H9 (cell line): Measurements from ENCODE around the gene MAPK12. TPM values are rescaled to one million over a fixed set of nuclear protein-coding genes. Genes with fewer than 3 reads are reported as not detected.

Experiments
- DNase-seq: peaks from one replicate; pipeline ENCODE4 v3.0.0-alpha.2; 2017
- H2AFZ ChIP-seq: one replicate; pipeline ENCODE4 v1.6.1; 2013; ENCODE audit warnings: mild to moderate bottlenecking, low read length, control low read depth, moderate library complexity
- H2AK5ac ChIP-seq: 2 replicates; pipeline ENCODE4 v1.6.1; 2013; ENCODE audit warnings: low read length, control low read depth, mixed read lengths; ENCODE audit not compliant: insufficient read length
- H2BK120ac ChIP-seq: one replicate; pipeline ENCODE4 v1.6.1; 2013; ENCODE audit warnings: low read depth, mild to moderate bottlenecking, low read length, control low read depth, inconsistent platforms; ENCODE audit not compliant: poor library complexity, severe bottlenecking
- H2BK12ac ChIP-seq: 2 replicates; pipeline ENCODE4 v1.6.1; 2013; ENCODE audit warnings: low read length, control low read depth, mixed read lengths, low read depth; ENCODE audit not compliant: insufficient read length
- H2BK15ac ChIP-seq: 2 replicates; pipeline ENCODE4 v1.6.1; 2013; ENCODE audit warnings: low read depth, low read length, control low read depth
- H2BK20ac ChIP-seq: one replicate; pipeline ENCODE4 v1.6.1; 2013; ENCODE audit warnings: low read depth, mild to moderate bottlenecking, low read length, control low read depth, inconsistent platforms; ENCODE audit not compliant: poor library complexity, severe bottlenecking
- H2BK5ac ChIP-seq: 2 replicates; pipeline ENCODE4 v1.6.1; 2013; ENCODE audit warnings: low read length, control low read depth, mixed read lengths; ENCODE audit not compliant: insufficient read length
- H3K14ac ChIP-seq: 2 replicates; pipeline ENCODE4 v1.6.1; 2013; ENCODE audit warnings: low read length, control low read depth; ENCODE audit not compliant: insufficient read depth
- H3K18ac ChIP-seq: 2 replicates; pipeline ENCODE4 v1.6.1; 2013; ENCODE audit warnings: low read depth, mild to moderate bottlenecking, mixed read lengths, low read length, control low read depth; ENCODE audit not compliant: insufficient read length
- H3K23ac ChIP-seq: 2 replicates; pipeline ENCODE4 v1.6.1; 2013; ENCODE audit warnings: low read length, control low read depth, mixed read lengths, low read depth; ENCODE audit not compliant: insufficient read length
- H3K23me2 ChIP-seq: 2 replicates; pipeline ENCODE4 v1.6.1; 2013; ENCODE audit warnings: low read depth, mild to moderate bottlenecking, mixed read lengths, low read length, control low read depth; ENCODE audit not compliant: insufficient read length, poor library complexity, severe bottlenecking
- H3K27ac ChIP-seq: 2 replicates; pipeline ENCODE4 v1.5.1; 2013; ENCODE audit warnings: low read length, control low read depth, mixed read lengths, low read depth; ENCODE audit not compliant: insufficient read length
- H3K27me3 ChIP-seq: 2 replicates; pipeline ENCODE4 v1.6.1; 2013; ENCODE audit warnings: low read length, control low read depth, inconsistent platforms; ENCODE audit not compliant: insufficient read depth
- H3K4ac ChIP-seq: 2 replicates; pipeline ENCODE4 v1.6.1; 2013; ENCODE audit warnings: low read depth, mild to moderate bottlenecking, control low read depth, inconsistent platforms, low read length, moderate library complexity
- H3K4me1 ChIP-seq: 2 replicates; pipeline ENCODE4 v1.6.1; 2013; ENCODE audit warnings: low read length, control low read depth, inconsistent platforms; ENCODE audit not compliant: insufficient read depth
- H3K4me2 ChIP-seq: 2 replicates; pipeline ENCODE4 v1.6.1; 2013; ENCODE audit warnings: low read length, control low read depth, mixed read lengths; ENCODE audit not compliant: insufficient read length, insufficient read depth
- H3K56ac ChIP-seq: 2 replicates; pipeline ENCODE4 v1.6.1; 2013; ENCODE audit warnings: low read depth, mild to moderate bottlenecking, mixed read lengths, low read length, control low read depth; ENCODE audit not compliant: insufficient read length
- H3K79me1 ChIP-seq: 2 replicates; pipeline ENCODE4 v1.6.1; 2013; ENCODE audit warnings: low read depth, mild to moderate bottlenecking, moderate library complexity, low read length, control low read depth, inconsistent platforms; ENCODE audit not compliant: insufficient read depth, poor library complexity, severe bottlenecking
- H3K79me2 ChIP-seq: 2 replicates; pipeline ENCODE4 v1.6.1; 2013; ENCODE audit warnings: low read length, control low read depth, inconsistent platforms; ENCODE audit not compliant: insufficient read depth
- H3K9ac ChIP-seq: 2 replicates; pipeline ENCODE4 v1.6.1; 2013; ENCODE audit warnings: low read length, control low read depth, mixed read lengths; ENCODE audit not compliant: insufficient read length; ENCODE audit errors: extremely low read depth
- H3K9me3 ChIP-seq: one replicate; pipeline ENCODE4 v1.6.1; 2013; ENCODE audit warnings: low read depth, low read length, inconsistent platforms; ENCODE audit not compliant: control insufficient read depth
- H3T11ph ChIP-seq: one replicate; pipeline ENCODE4 v1.6.1; 2013; ENCODE audit warnings: mild to moderate bottlenecking, low read length, control low read depth, inconsistent platforms
- H4K20me1 ChIP-seq: one replicate; pipeline ENCODE4 v1.6.1; 2013; ENCODE audit not compliant: control insufficient read depth, insufficient read length, insufficient read depth
- H4K5ac ChIP-seq: 2 replicates; pipeline ENCODE4 v1.6.1; 2013; ENCODE audit warnings: low read depth, mild to moderate bottlenecking, mixed read lengths, low read length, control low read depth; ENCODE audit not compliant: insufficient read length
- H4K8ac ChIP-seq: replicated peaks from 2 replicates; pipeline ENCODE4 v1.6.1; 2013; ENCODE audit warnings: low read length, control low read depth, mixed read lengths, low read depth; ENCODE audit not compliant: insufficient read length
- H4K91ac ChIP-seq: 2 replicates; pipeline ENCODE4 v1.6.1; 2013; ENCODE audit warnings: low read depth, mild to moderate bottlenecking, moderate library complexity, mixed read lengths, low read length, control low read depth; ENCODE audit not compliant: insufficient read length
- H3K27ac Mint-ChIP-seq, 3 experiments: 2 replicates in 2 of 3; 3 replicates in 1 of 3; pipeline ENCODE4 v1.8.0; 2020 to 2021; ENCODE audit warnings: mixed read lengths in 3 of 3, mild to moderate bottlenecking in 1 of 3, moderate library complexity in 1 of 3
- H3K27me3 Mint-ChIP-seq: 2 replicates; pipeline ENCODE4 v1.8.0; 2021; ENCODE audit warnings: low read depth, mild to moderate bottlenecking, moderate library complexity, mixed read lengths
- H3K36me3 Mint-ChIP-seq, 3 experiments: 2 replicates in 2 of 3; 3 replicates in 1 of 3; pipeline ENCODE4 v1.8.0; 2020 to 2021; ENCODE audit warnings: low read depth in 3 of 3, mixed read lengths in 3 of 3; ENCODE audit not compliant: insufficient read depth in 1 of 3
- H3K4me1 Mint-ChIP-seq, 2 experiments: 2 replicates each; pipeline ENCODE4 v1.8.0; 2020; ENCODE audit warnings: mixed read lengths in 2 of 2
- H3K4me3 Mint-ChIP-seq, 2 experiments: 2 replicates in 1 of 2; 3 replicates in 1 of 2; pipeline ENCODE4 v1.8.0; 2020 to 2021; ENCODE audit warnings: mild to moderate bottlenecking in 2 of 2, mixed read lengths in 2 of 2, moderate library complexity in 1 of 2
- H3K9me3 Mint-ChIP-seq, 2 experiments: 2 replicates in 1 of 2; 3 replicates in 1 of 2; pipeline ENCODE4 v1.8.0; 2020; ENCODE audit warnings: mild to moderate bottlenecking in 2 of 2, mixed read lengths in 2 of 2, moderate library complexity in 1 of 2
- CTCF ChIP-seq: fragments of 200-600 bp; sonication (generic); conservative IDR thresholded peaks from 3 replicates; pipeline ENCODE4 v1.8.0; 2021; ENCODE audit warnings: antibody characterized with exemption, mild to moderate bottlenecking
- WGBS: extraction: QIAGEN DNeasy Blood & Tissue Kit; methylation state at CpG from one replicate; pipeline ENCODE4 v1.1.7; 2013; ENCODE audit warnings: missing lambda C conversion rate, low lambda C conversion rate, mixed read lengths; ENCODE audit not compliant: insufficient read length; ENCODE audit errors: extremely low coverage; 5-methylcytosine and 5-hydroxymethylcytosine counted together
- total RNA-seq: library from RNA; stranded (reverse); gene quantifications from 2 replicates; pipeline ENCODE4 v1.2.1, GENCODE V29; 2021

MAPK12 gene
- total RNA-seq, 1 experiment from 2014 or later: 31.3 TPM

- Mint-ChIP-seq H3K27ac (no peak overlapping the region), H3K36me3 (peaks cover 14 to 37% (median 25%) of the 10 kb centered on the region in 3 experiments), H3K9me3 (peaks cover 0 to 2% of the 10 kb centered on the region in 2 experiments; a peak in 1 of 5 replicates), H3K4me1 (no peaks in the 10 kb centered on the region), H3K4me3 (no peak overlapping the region), H3K27me3 (no peaks in the 10 kb centered on the region)
- Histone ChIP-seq H3K27ac (no peak overlapping the region), H2BK120ac (no peak overlapping the region), H3K27me3 (no peaks in the 10 kb centered on the region), H3T11ph (no peak overlapping the region), H2BK15ac (no peak overlapping the region), H3K79me1 (no peaks in the 10 kb centered on the region), H3K4ac (no peak overlapping the region), H2AK5ac (no peak overlapping the region), H4K5ac (no peak overlapping the region), H3K23ac (no peak overlapping the region), H2BK12ac (no peak overlapping the region), H3K14ac (no peak overlapping the region), H4K8ac (no peak overlapping the region), H3K9ac (no peak overlapping the region), H2BK5ac (no peak overlapping the region), H3K4me2 (no peak overlapping the region), H2BK20ac (no peak overlapping the region), H4K91ac (no peak overlapping the region), H3K56ac (no peak overlapping the region), H3K23me2 (no peaks in the 10 kb centered on the region), H4K20me1 (no peaks in the 10 kb centered on the region), H3K9me3 (no peaks in the 10 kb centered on the region), H2AFZ (no peak overlapping the region), H3K79me2 (no peaks in the 10 kb centered on the region), H3K4me1 (no peaks in the 10 kb centered on the region), H3K18ac (no peak overlapping the region)
- DNase-seq: no peak
- no peak for TF ChIP-seq CTCF
- no CpG with 5 or more reads among the region's 18 CpGs for WGBS
Observed at GRCh38 chr22:50226875-50227165, 34.7 kb downstream of the MAPK12 start.
